GM19351 (cell line): Measurements from ENCODE around the gene CRTAC1.

Source experiments
- ATAC-seq: cut with Tn5 transposase; IDR thresholded peaks from one replicate; pipeline ENCODE4 v1.9.1; 2021; ENCODE audit warnings: mild to moderate bottlenecking, moderate library complexity; ENCODE audit not compliant: unreplicated experiment

The CRTAC1 gene

GRCh38 chr10:97974526-97975525 lies 55.6 kb downstream of the CRTAC1 start:
- no peak for ATAC-seq

GRCh38 chr10:97974100-97974499 lies 56.3 kb downstream of the CRTAC1 start:
- ATAC-seq, result no peak

- no peak for ATAC-seq
Measured at GRCh38 chr10:97969538-97970079, 60.8 kb downstream of the CRTAC1 start.

GRCh38 chr10:97964748-97965147 lies 65.7 kb downstream of the CRTAC1 start:
- no peak for ATAC-seq

- ATAC-seq, result no peak
Measured at GRCh38 chr10:97961945-97962344, 68.5 kb downstream of the CRTAC1 start.

- no peak for ATAC-seq
Measured at GRCh38 chr10:97960269-97961056, 70.0 kb downstream of the CRTAC1 start.

- no peak for ATAC-seq
Measured at GRCh38 chr10:97949462-97949861, 81.0 kb downstream of the CRTAC1 start.

GRCh38 chr10:97948822-97949221 lies 81.6 kb downstream of the CRTAC1 start:
- ATAC-seq, result no peak

- ATAC-seq, result no peak
Measured at GRCh38 chr10:97944772-97945171, 85.6 kb downstream of the CRTAC1 start.

GRCh38 chr10:97943294-97943693 lies 87.1 kb downstream of the CRTAC1 start:
- no peak for ATAC-seq

GRCh38 chr10:97940534-97940933 lies 89.9 kb downstream of the CRTAC1 start:
- ATAC-seq, result no peak

- ATAC-seq, result no peak
Measured at GRCh38 chr10:97939446-97939990, 90.9 kb downstream of the CRTAC1 start.

- no peak for ATAC-seq
Measured at GRCh38 chr10:97937928-97938327, 92.5 kb downstream of the CRTAC1 start.

- ATAC-seq, result no peak
Measured at GRCh38 chr10:97937054-97937453, 93.4 kb downstream of the CRTAC1 start.

- no peak for ATAC-seq
Measured at GRCh38 chr10:97936126-97936525, 94.3 kb downstream of the CRTAC1 start.

GRCh38 chr10:97932932-97933530 lies 97.4 kb downstream of the CRTAC1 start:
- ATAC-seq, result no peak

GRCh38 chr10:97931041-97931440 lies 99.4 kb downstream of the CRTAC1 start:
- no peak for ATAC-seq

GRCh38 chr10:97928897-97929296 lies 101.5 kb downstream of the CRTAC1 start:
- no peak for ATAC-seq

GRCh38 chr10:97927622-97928021 lies 102.8 kb downstream of the CRTAC1 start:
- no peak for ATAC-seq

GRCh38 chr10:97926055-97926454 lies 104.4 kb downstream of the CRTAC1 start:
- no peak for ATAC-seq
